GM23248 (cell line): ENCODE data around the gene PARP15.

ENCODE experiments used
- EZH2 ChIP-seq: fragments of 200-600 bp; sonication (generic); IDR thresholded peaks from 2 replicates; pipeline ENCODE4 v1.6.1; 2018; ENCODE audit warnings: antibody characterized with exemption, mild to moderate bottlenecking; ENCODE audit not compliant: insufficient read depth, poor library complexity, severe bottlenecking
- EZH2phosphoT487 ChIP-seq: fragments of 200-600 bp; sonication (generic); IDR thresholded peaks from 2 replicates; pipeline ENCODE4 v1.6.1; 2018; ENCODE audit warnings: antibody characterized with exemption, moderate library complexity, mild to moderate bottlenecking, low read depth; ENCODE audit not compliant: insufficient read depth

DNA sequence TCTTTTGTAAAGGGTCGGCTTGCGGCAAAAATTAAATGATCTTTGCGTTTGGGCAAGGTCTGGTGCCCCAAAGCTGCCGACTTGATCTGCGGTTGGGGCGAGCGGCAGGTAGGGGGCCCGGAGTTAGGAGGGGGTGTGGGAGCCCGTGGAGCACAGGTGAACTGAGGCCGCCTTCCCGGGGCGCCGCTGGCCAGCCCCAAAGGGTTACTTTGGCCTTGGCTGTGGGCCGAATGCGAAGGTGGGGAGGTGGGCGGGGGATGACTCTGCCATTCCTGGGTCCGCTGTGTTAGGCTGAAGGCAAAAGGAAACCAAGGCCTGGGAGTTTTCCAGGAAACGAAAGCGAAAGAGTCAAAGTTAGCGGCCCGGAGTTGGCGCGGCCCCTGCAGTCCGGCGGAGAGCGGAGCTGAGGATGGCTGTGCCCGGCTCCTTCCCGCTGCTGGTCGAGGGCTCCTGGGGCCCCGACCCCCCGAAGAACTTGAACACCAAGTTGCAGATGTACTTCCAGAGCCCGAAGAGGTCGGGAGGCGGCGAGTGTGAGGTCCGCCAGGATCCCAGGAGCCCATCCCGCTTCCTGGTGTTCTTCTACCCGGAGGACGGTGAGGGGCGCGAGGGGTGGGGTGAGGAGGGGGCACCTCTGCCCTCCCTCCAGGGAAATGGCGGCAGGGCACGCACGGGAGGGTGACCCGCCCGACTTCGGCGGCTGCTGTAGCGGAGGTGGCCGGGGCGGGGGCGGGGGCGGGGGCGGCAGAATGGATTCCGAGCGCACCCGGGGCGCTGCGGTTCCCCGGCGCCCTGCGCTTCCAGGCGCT, 103.2 kb downstream of the PARP15 start, which contains the start of gene PARP14:
- TF ChIP-seq EZH2, result no peak
- no peak for TF ChIP-seq EZH2phosphoT487
